GM10266 (cell line): ENCODE results near the gene NCKIPSD.
A peak's percentile ranks its signal among the peaks of the same experiment; 100 is the strongest.
"Not testable (repeated sequence)": the region's sequence is repeated elsewhere in the genome, so short reads cannot be mapped to it uniquely, and the experiment has no call there.

Source experiments
- DNase-seq: peaks from one replicate; pipeline ENCODE4 v3.0.0; 2012; ENCODE audit errors: extremely low spot score
- TF ChIP-seq, protein P1 (sequence below): IDR thresholded peaks from 2 replicates; pipeline ENCODE4 v1.5.1; 2012; ENCODE audit warnings: mild to moderate bottlenecking, low read depth; ENCODE audit not compliant: control insufficient read depth, insufficient read depth; ENCODE audit errors: missing control alignments

The NCKIPSD gene

GRCh38 chr3:48685603-48686511 is at the start of gene NCKIPSD:
Gene NCKIPSD, minus strand, starts transcription at chr3:48685915. Its CDS starts 108 bp downstream, at chr3:48685807.
- DNase-seq = peak; percentile 96
- TF ChIP-seq, protein P1, sequence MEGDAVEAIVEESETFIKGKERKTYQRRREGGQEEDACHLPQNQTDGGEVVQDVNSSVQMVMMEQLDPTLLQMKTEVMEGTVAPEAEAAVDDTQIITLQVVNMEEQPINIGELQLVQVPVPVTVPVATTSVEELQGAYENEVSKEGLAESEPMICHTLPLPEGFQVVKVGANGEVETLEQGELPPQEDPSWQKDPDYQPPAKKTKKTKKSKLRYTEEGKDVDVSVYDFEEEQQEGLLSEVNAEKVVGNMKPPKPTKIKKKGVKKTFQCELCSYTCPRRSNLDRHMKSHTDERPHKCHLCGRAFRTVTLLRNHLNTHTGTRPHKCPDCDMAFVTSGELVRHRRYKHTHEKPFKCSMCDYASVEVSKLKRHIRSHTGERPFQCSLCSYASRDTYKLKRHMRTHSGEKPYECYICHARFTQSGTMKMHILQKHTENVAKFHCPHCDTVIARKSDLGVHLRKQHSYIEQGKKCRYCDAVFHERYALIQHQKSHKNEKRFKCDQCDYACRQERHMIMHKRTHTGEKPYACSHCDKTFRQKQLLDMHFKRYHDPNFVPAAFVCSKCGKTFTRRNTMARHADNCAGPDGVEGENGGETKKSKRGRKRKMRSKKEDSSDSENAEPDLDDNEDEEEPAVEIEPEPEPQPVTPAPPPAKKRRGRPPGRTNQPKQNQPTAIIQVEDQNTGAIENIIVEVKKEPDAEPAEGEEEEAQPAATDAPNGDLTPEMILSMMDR = peak; percentile 91

- not testable (repeated sequence) for DNase-seq
These were observed 49.5 kb upstream of the NCKIPSD start for GRCh38 chr3:48735075-48735767.

GRCh38 chr3:48734541-48734940 is 48.8 kb upstream of the NCKIPSD start:
- not testable (repeated sequence) for DNase-seq

- DNase-seq = not testable (repeated sequence)
These were observed 48.2 kb upstream of the NCKIPSD start for GRCh38 chr3:48733752-48734518.

GRCh38 chr3:48727511-48727910 is 41.8 kb upstream of the NCKIPSD start:
- TF ChIP-seq, protein P1 = no peak
- no peak for DNase-seq

DNA sequence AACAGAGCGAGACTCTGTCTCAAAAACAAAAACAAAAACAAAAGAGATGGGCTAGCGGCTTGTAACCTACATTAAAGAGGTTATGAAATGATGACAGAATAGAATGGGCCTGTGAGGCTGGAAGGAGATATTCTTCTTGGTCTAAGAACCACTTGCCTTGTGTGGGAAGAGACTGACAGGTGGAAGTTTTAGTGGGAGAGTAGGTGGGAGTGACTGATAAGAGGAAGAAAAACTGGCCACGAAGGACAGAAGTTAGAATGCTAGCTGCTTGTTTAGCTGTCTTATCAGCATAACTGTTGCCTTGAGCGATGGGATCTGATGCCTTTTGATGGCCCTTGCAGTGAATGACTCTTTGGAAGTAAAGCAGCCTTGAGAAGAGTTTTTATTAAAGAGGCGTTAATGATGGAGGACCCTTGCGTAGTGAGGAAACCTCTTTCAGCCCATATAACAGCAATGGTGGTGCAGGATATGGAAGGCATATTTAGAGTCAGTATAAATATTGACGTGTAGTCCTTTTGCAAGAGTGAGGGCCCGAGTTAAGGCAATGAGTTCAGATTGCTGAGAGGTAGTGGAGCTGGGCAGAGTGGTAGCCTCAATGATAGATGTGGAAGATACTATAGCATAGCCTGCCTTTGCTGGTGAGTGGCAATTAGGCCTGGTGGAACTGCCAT is 39.6 kb upstream of the NCKIPSD start:
- DNase-seq = not testable (repeated sequence)

- no peak for DNase-seq
- TF ChIP-seq, protein P1 = no peak
These were observed 38.0 kb upstream of the NCKIPSD start for GRCh38 chr3:48723725-48724124.

DNA sequence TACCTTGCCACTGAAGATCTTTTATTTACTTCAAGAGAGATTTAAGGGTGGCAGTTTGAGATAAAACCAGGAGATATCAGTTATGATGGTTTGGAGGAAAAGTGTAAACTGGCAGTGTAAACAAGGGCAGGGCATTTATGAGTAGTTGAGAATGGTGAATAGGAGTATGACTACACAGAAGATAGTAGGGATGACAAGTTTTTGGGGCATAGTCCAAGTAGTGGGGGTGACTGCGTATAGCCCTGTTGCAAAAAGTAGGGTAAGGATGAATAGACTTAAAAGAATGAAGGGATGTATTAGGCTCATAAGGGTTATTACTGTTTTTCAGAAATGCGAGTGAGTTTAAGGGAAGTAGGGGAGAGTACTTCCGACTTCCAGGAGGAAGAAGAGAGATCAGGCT is 37.6 kb upstream of the NCKIPSD start:
- not testable (repeated sequence) for DNase-seq

- TF ChIP-seq, protein P1 = no peak
- peak; percentile 96 for DNase-seq
These were observed 31.4 kb upstream of the NCKIPSD start, which contains the start of gene IP6K2 for GRCh38 chr3:48716982-48717746. Gene IP6K2, minus strand, starts transcription at chr3:48717221. Its CDS starts 21,930 bp downstream, at chr3:48695291.
